Left hindlimb (tissue), 1 donor: ENCODE measurements around the gene LRRC39.

Experiments used
- DNase-seq: peaks from one replicate; pipeline ENCODE4 v3.0.0-alpha.2; 2018

LRRC39 gene

DNA sequence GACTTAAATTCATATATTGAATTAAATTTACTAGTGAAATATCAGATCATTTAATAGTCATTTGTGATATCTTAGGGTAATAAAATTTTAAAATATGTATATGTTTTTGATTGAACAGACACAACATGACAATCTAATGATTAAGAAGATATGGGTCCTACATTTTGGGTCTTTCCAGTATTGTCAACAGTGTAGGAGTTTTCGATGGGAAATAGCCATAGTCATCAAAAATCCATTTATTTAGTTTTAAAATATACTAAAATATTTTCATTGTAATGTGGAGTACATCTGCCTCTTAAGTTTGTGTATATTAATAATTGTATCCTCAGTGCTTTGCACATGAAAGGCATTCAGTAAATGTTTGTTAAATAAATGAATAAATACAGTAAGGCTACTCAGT lies 31.1 kb downstream of the LRRC39 start:
- DNase-seq, result no peak

DNA sequence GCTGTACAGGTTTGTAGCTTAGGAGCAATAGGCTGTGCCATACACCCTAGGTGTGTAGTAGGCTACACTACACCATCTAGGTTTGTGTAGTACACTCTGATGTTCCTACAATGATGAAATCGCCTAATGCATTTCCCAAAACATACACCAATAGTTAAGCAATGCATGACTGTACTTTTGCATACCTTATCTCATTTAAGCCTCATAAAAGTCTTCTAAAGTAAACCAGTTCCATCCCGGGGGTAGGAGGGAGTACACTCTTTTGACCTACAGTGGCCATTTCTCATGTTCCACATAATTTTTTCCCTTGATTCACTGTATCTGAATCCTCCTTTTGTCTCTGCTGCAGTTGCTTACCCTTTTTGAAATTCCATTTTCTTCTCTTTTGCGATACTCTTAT lies 32.9 kb downstream of the LRRC39 start:
- DNase-seq, result no peak

DNA sequence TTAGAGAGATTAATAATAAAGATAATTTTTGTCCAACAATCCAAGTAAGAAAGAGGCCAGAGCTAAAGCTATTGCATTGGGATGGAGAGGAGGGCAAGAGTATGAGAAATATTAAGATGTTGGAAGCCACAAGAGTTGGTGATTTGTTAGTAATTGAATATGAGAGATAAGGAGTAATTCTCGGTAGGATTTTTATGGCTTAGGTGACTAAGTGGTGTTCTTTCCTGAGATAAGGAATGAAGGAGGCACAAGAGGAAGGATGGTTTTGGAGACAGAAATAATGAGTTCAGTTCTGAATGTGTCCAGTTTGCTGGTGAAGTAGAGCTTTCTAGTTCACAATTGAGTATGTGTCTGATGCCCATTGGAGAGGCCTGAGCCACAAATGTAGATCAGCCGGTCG lies 35.7 kb downstream of the LRRC39 start:
- DNase-seq, result no peak

DNA sequence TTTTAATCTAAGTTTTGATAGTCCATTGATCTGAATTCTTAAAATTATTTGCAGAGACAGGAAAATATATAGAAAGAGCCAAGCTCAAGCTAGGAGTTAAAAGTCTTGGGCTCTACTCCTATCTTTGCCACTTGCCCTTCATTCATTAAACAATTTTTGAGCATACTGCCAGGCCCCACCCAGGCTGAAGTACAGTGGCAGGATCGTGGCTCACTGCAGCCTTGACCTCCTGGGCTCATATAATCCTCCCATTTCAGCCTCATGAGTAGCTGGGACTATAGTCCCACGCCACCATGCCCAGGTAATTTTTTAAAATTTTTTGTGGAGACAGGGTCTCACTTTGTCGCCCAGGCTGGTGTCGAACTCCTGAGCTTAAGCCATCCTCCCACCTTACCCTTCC lies 36.9 kb downstream of the LRRC39 start:
- no peak for DNase-seq

DNA sequence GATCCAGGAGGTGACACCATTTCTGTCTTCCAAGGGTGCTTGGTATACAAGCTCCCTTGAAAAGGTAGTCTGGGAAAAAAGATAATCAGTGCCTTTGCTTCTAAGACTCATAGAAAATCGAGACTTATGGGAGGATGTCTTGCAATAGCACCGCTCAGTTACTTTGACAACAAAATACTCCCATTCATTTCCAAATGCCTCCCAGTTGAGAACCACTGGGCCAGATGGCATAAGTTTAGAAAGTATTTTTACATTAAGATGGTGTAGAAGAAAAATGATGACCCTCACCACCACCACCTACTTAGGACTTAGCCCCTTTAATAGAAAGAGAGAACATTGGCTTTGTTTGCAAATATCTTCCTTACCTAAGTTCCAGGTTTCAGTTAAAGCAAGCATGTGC lies 40.5 kb downstream of the LRRC39 start:
- DNase-seq, result no peak

DNA sequence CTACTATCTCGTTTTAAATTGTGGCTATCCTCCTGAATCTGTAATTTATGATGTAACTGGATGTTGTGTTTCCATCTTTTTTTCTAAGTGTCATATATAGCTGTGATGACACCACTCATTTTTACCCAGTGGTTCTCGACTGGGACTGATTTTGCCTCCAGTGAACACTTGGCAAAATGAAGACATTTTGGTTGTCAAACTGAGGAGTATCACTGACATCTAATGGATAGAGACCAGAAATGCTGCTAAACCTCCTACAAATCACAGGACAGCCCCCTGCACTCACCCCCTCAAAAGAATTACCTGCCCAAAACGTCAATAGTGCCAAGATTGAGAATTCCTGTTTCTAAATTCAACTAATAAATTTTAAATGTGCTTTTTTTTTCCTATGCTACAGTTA lies 43.2 kb downstream of the LRRC39 start:
- DNase-seq, result no peak

DNA sequence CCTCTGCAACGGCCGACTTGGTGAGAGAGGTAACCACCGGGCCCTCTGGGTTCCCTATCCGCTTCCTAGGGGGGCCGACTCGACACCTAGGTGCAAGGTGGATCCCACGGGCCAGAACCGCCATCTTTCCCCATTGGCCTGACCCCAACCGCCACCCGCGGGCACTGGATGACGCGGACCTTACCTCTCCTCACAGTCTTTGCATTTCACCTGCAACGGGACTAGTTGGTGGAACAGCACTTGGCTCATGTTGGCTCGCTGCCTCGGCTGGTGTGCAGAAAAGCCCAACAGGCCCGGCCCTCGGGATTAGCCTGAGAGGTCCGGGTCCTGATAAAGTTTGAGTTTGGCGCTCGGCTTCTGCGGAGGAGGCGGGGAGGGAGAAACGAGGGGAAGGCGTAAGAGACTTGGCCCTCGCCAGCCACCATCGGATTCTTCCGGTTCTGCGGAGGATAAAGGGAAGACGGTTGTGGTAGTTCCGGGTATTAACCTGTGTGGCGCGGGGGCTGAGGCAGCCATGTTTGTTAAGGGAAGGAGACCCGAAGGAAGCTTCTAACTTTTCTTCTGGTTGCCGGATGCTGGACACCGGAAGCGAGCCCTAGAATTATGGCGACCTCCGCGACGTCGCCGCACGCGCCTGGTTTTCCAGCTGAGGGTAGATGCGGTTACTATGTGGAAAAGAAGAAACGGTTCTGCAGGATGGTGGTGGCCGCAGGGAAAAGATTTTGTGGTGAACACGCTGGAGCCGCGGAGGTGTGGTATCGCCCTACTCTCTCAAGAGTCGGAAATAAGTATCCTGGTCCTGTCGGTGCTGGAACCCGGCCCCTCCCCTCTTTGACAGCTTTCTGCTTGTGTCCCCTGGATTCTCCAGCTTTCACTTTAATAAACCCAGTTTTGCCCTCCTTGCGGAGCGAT lies 45.2 kb downstream of the LRRC39 start, which contains the start of the genes SASS6 and TRMT13:
TSS of gene SASS6 (minus strand) at position 365 of the 912 bp plus-strand sequence. CDS start at position 249, 116 bp downstream.
TSS of gene TRMT13 (plus strand) at position 598 of the 912 bp plus-strand sequence. CDS start at position 604, 6 bp downstream.
- DNase-seq, result peak; percentile 98

DNA sequence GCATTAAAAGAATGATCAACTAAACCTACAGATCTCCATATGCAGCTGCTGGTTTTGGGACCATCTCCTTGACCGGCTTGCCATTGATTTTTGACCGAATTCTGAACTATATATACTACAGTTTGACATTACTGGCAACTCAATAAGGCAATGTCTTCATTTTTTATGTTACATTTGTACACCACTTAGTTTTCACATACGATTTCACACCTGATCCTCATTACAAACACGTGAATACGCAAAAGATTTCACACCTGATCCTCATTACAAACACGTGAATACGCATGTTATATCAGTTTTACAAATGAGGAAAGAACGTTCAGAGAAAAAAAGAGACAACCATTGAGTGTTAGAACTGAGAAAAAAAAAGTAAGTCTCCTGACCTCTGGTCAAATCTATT lies 46.4 kb downstream of the LRRC39 start:
- no peak for DNase-seq

DNA sequence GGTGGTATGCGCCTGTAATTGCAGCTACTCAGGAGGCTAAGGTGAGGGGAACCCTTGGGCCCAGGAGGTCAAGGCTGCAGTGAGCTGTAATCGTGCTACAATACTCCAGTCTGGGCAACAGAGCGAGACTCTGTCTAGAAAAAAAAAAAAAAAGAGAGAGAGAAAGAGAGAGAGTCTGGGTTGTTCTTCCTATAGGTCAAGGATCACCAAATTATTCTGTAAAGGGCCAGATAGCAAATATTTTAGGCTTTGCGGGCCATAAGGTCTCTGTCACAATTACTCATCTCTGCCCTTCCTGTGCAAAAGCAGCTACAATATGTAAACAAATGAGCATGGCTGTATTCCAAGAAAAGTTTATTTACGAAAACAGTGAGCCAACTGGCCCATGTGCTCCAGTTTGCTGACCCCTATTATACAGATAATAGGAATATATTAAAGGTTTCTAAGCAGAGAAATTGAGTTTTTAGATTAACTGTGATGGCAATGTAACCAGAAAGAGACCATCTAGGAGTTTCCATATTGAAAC lies 47.4 kb downstream of the LRRC39 start:
- no peak for DNase-seq

DNA sequence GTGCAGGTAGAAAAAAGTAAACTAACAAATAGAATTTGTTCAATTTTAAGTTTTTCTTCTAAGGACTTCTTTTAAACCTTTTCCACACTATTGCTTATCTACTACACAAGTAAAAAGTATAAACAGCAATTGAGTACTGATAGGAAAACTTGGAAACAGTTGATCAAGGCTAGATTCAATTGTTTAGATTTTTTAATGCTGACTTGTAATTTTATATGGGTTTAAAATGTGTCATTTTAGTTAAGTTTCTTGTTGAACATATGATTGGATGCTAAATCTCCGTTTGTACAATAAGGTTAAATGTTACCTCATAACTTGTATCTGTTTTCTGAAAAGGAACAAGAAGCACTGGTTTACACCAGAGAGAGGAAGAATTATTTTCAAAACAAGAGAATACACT lies 50.8 kb downstream of the LRRC39 start:
- no peak for DNase-seq

DNA sequence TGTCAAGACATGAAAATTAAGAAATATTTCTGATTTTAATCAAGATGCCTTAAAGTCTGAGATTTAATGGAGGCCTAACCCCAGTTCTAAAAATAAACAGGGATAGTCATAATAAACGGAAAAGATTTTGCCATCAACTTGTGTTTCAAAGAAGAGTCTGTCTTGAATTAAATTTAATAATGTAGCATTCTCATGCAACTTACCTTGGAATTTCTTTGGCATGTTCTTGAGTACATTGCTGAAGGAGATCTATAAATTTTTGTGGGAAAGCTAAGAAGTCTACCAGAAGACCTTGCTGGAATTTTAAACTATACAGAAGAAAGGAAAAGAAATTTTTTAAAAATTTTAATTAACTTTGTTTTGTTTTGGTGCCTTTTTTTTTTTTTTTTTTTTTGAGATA lies 55.9 kb downstream of the LRRC39 start:
- DNase-seq, result no peak

DNA sequence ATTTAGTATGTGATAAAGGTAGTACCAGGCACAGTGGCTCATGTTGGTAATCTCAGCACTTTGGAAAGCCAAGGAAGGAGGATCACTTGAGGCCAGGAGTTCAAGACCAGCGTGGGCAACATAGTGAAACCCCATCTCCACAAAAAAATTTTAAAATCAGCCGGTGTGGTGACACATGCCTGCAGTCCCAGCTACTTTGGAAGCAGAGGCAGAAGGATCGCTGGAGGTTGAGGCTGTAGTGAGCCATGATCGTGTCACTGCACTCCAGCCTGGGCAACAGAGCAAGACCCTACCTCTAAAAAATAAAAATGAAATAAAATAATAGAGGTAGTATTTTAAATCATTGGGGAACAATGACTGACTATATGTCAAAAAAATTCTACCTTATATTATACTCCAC lies 62.5 kb downstream of the LRRC39 start:
- DNase-seq, result no peak

DNA sequence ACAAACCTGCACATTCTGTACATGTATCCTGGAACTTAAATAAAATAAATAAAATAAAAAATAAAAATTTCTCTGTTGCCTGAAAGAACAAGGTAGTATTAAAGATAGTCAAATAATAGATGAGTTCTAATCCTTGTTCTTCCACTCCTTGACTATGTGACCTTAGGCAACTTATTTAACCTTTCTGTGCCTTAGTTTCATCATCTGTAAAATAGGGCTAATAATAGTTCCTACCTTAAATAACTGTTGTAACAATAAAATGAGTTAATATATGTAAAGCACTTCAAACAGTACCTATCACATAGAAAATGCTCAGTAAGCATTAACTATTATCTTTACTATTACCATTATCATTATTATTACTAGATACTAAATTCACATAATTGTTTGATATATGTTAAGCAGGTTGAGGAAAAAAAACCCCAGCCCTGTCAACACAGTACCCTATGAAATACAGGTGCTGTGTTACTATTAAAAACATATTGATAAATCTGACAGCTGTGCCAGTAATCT lies 68.4 kb downstream of the LRRC39 start:
- DNase-seq, result no peak

DNA sequence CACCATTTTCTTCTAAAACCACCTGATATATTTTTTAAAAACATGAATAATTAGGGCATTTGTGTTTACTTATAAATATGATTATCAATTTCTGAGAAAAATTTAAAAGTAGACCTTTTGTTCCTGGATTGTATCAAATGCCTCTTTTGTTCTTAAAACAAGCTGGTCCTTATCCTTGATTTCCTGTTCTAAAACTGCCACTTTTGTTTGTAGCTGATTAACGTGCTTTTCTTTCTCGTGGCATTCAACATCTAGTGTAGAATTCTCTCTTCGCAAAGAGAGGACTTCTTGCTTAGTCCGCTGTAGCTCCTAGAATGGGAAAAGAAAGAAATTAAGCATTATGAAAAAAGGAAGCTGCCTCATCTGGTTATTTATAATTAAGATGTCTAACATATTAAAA lies 70.4 kb downstream of the LRRC39 start:
- no peak for DNase-seq

DNA sequence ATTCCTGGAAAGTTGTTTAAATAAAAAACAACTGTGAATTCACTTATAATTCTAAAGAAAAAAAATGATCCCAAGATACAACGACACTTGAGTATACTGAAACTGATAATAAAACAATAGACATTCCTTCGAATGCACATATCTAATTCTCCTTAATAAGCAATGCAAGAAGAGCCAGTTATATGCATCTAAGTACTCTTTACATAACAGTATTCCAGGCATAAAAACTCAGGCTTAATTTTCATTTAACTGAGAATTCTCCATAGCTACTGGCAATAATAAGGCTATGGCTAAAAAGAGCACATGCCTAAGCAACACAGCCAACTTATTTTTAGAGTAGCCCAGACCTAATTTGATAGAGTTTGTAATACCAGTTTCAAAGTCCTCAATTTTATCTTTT lies 76.5 kb downstream of the LRRC39 start:
- DNase-seq, result no peak

DNA sequence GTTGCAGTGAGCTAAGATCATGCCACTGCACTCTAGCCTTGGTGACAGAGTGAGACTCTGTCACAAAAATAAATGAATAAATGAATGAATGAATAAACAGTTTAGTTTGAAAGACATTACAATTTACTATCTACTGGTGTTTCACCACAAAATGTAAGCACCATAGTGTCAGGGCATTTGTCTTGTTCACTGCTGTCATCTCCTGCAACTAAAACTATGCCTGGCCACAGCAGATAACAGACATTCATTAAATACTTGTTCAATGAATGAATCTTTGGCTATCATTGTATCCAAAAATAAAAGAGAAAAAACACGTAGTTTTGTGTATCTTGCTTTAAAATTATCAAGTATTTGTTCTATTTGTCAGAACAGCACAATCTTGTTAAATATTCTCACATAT lies 77.9 kb downstream of the LRRC39 start:
- no peak for DNase-seq
